Neuronal stem cell (in vitro differentiated cells): ENCODE measurements around the gene FKBP9.
"Not testable (repeated sequence)": the region's sequence is repeated elsewhere in the genome, so short reads cannot be mapped to it uniquely, and the experiment has no call there.

Experiments
- DNase-seq: peaks from one replicate; pipeline ENCODE4 v3.0.0-alpha.2; 2013; ENCODE audit warnings: low spot score
- H2AFZ ChIP-seq: one replicate; pipeline ENCODE4 v1.6.1; 2013; ENCODE audit warnings: mild to moderate bottlenecking, low read length, inconsistent platforms
- H2AK5ac ChIP-seq: 2 replicates; pipeline ENCODE4 v1.6.1; 2013; ENCODE audit warnings: low read depth, mild to moderate bottlenecking, inconsistent platforms, low read length, moderate library complexity, mixed read lengths
- H2BK120ac ChIP-seq: 2 replicates; pipeline ENCODE4 v1.6.1; 2013; ENCODE audit warnings: low read depth, mild to moderate bottlenecking, inconsistent platforms, low read length, moderate library complexity, mixed read lengths
- H2BK12ac ChIP-seq: one replicate; pipeline ENCODE4 v1.6.1; 2013; ENCODE audit warnings: low read length, inconsistent platforms
- H2BK15ac ChIP-seq: 2 replicates; pipeline ENCODE4 v1.6.1; 2013; ENCODE audit warnings: mild to moderate bottlenecking, low read length, inconsistent platforms, mixed read lengths
- H2BK5ac ChIP-seq: one replicate; pipeline ENCODE4 v1.6.1; 2013; ENCODE audit warnings: inconsistent platforms, mild to moderate bottlenecking, low read length, moderate library complexity
- H3K14ac ChIP-seq: one replicate; pipeline ENCODE4 v1.6.1; 2013; ENCODE audit warnings: low read length, inconsistent platforms
- H3K18ac ChIP-seq: 2 replicates; pipeline ENCODE4 v1.6.1; 2013; ENCODE audit warnings: low read length, inconsistent platforms
- H3K23ac ChIP-seq: 2 replicates; pipeline ENCODE4 v1.6.1; 2013; ENCODE audit warnings: low read depth, mild to moderate bottlenecking, mixed read lengths, low read length, inconsistent platforms; ENCODE audit not compliant: poor library complexity
- H3K27ac ChIP-seq: replicated peaks from 3 replicates; pipeline ENCODE4 v1.5.1; 2013; ENCODE audit warnings: low read length, inconsistent platforms
- H3K27me3 ChIP-seq, 3 experiments: 2 replicates each; pipeline ENCODE4 v1.6.1; 2013; ENCODE audit warnings: low read length in 3 of 3, mild to moderate bottlenecking in 2 of 3, inconsistent platforms in 1 of 3, low read depth in 1 of 3, mixed read lengths in 1 of 3, moderate library complexity in 1 of 3; ENCODE audit not compliant: control insufficient read depth in 3 of 3, insufficient read depth in 3 of 3
- H3K36me3 ChIP-seq, 2 donors: replicated peaks in 1 of 2; 2 replicates each; pipeline ENCODE4 v1.6.1; 2013; ENCODE audit warnings: low read length in 2 of 2; ENCODE audit not compliant: control insufficient read depth in 2 of 2, insufficient read depth in 2 of 2
- H3K4ac ChIP-seq: 2 replicates; pipeline ENCODE4 v1.6.1; 2013; ENCODE audit warnings: inconsistent platforms, mild to moderate bottlenecking, low read length, moderate library complexity
- H3K4me1 ChIP-seq, 2 donors: 1 replicate in 1 of 2; 2 replicates in 1 of 2; pipeline ENCODE4 v1.6.1; 2013; ENCODE audit warnings: low read length in 2 of 2, low read depth in 1 of 2; ENCODE audit not compliant: control insufficient read depth in 2 of 2, insufficient read depth in 1 of 2
- H3K4me2 ChIP-seq: one replicate; pipeline ENCODE4 v1.6.1; 2013; ENCODE audit warnings: mild to moderate bottlenecking, low read length, inconsistent platforms; ENCODE audit not compliant: insufficient read depth, poor library complexity, severe bottlenecking
- H3K4me3 ChIP-seq, 2 donors: 2 replicates each; pipeline ENCODE4 v1.5.1; 2013; ENCODE audit warnings: low read length in 2 of 2, mild to moderate bottlenecking in 2 of 2, inconsistent platforms in 1 of 2, moderate library complexity in 1 of 2
- H3K79me1 ChIP-seq: one replicate; pipeline ENCODE4 v1.6.1; 2013; ENCODE audit warnings: low read depth, mild to moderate bottlenecking, inconsistent platforms, low read length, moderate library complexity
- H3K9ac ChIP-seq: one replicate; pipeline ENCODE4 v1.6.1; 2013; ENCODE audit warnings: mild to moderate bottlenecking, low read depth, low read length, inconsistent platforms; ENCODE audit not compliant: poor library complexity
- H3K9me3 ChIP-seq, 2 donors: replicated peaks in 1 of 2; 2 replicates each; pipeline versions ENCODE3 to v1.6.1; 2013; ENCODE audit warnings: low read length in 2 of 2, mild to moderate bottlenecking in 2 of 2, inconsistent platforms in 1 of 2, low read depth in 1 of 2, mixed read lengths in 1 of 2, moderate library complexity in 1 of 2; ENCODE audit not compliant: control insufficient read depth in 2 of 2, insufficient read depth in 1 of 2
- H4K8ac ChIP-seq: one replicate; pipeline ENCODE4 v1.6.1; 2013; ENCODE audit warnings: low read depth, mild to moderate bottlenecking, inconsistent platforms, low read length, moderate library complexity
- H4K91ac ChIP-seq: one replicate; pipeline ENCODE4 v1.6.1; 2013; ENCODE audit warnings: low read length, low read depth, mild to moderate bottlenecking, inconsistent platforms; ENCODE audit not compliant: poor library complexity
- WGBS, 2 donors: extraction: QIAGEN DNeasy Blood & Tissue Kit; methylation state at CpG; one replicate each; pipeline ENCODE4 v1.1.7; 2013; ENCODE audit warnings: missing lambda C conversion rate in 2 of 2, mixed read lengths in 1 of 2; ENCODE audit not compliant: insufficient read length in 2 of 2, insufficient replicate concordance in 1 of 2; ENCODE audit errors: extremely low coverage in 2 of 2; 5-methylcytosine and 5-hydroxymethylcytosine counted together

Gene FKBP9

GRCh38 chr7:32948202-32948601 is 9.0 kb upstream of the FKBP9 start:
- WGBS, 2 donors: no CpG with 5 or more reads among the region's 4 CpGs
- Histone ChIP-seq H4K91ac (no peak overlapping the region), H4K8ac (no peak overlapping the region), H2BK15ac (no peak overlapping the region), H3K9ac (no peak overlapping the region), H3K4ac (no peak overlapping the region), H3K27me3 (no peaks in the 10 kb centered on the region), H2AK5ac (no peak overlapping the region), H3K4me3 (no peak overlapping the region), H3K4me1 (no peaks in the 10 kb centered on the region), H2BK12ac (no peak overlapping the region), H3K27ac (no peak overlapping the region), H3K79me1 (no peaks in the 10 kb centered on the region), H3K4me2 (no peak overlapping the region), H3K23ac (no peak overlapping the region), H2BK5ac (no peak overlapping the region), H3K14ac (no peak overlapping the region), H3K36me3 (no peaks in the 10 kb centered on the region), H2AFZ (no peak overlapping the region), H3K9me3 (peaks cover 2 to 21% of the 10 kb centered on the region in 2 donors), H3K18ac (peak overlapping the region; percentile 1), H2BK120ac (no peak overlapping the region)
- no peak for DNase-seq

GRCh38 chr7:32952876-32953275 is 4.4 kb upstream of the FKBP9 start:
- H2BK5ac ChIP-seq: no peak overlapping the region
- H4K8ac ChIP-seq: no peak overlapping the region
- H3K4me3 ChIP-seq: no peak overlapping the region
- H2BK15ac ChIP-seq: no peak overlapping the region
- H2AFZ ChIP-seq: no peak overlapping the region
- no peak overlapping the region for H2BK12ac ChIP-seq
- WGBS, 2 donors: no CpG with 5 or more reads among the region's 1 CpG
- peaks cover 0 to under 1% of the 10 kb centered on the region in 2 donors for H3K4me1 ChIP-seq
- H3K18ac ChIP-seq: no peak overlapping the region
- no peak overlapping the region for H3K27ac ChIP-seq
- no peak overlapping the region for H3K4me2 ChIP-seq
- H3K27me3 ChIP-seq: peaks cover 0 to 10% (median 0%) of the 10 kb centered on the region in 3 experiments
- peaks cover 0 to 20% of the 10 kb centered on the region in 2 donors for H3K9me3 ChIP-seq
- no peaks in the 10 kb centered on the region for H3K36me3 ChIP-seq
- no peak overlapping the region for H3K14ac ChIP-seq
- no peak overlapping the region for H3K4ac ChIP-seq
- no peak overlapping the region for H3K23ac ChIP-seq
- no peak overlapping the region for H4K91ac ChIP-seq
- H3K9ac ChIP-seq: no peak overlapping the region
- no peak overlapping the region for H2BK120ac ChIP-seq
- H2AK5ac ChIP-seq: no peak overlapping the region
- DNase-seq: no peak
- H3K79me1 ChIP-seq: no peaks in the 10 kb centered on the region

- H4K91ac ChIP-seq: no peak overlapping the region
- H3K18ac ChIP-seq: peak overlapping the region; percentile 95
- H3K27ac ChIP-seq: no peak overlapping the region
- no peak overlapping the region for H2AK5ac ChIP-seq
- no peak overlapping the region for H4K8ac ChIP-seq
- H2BK12ac ChIP-seq: peak overlapping the region; percentile 78
- H3K4me1 ChIP-seq: peaks cover 0 to 3% of the 10 kb centered on the region in 2 donors
- peak overlapping the region; percentile 83 for H3K4me2 ChIP-seq
- H2BK5ac ChIP-seq: no peak overlapping the region
- H3K36me3 ChIP-seq: no peaks in the 10 kb centered on the region
- peak overlapping the region; percentile 96 for H3K23ac ChIP-seq
- H3K14ac ChIP-seq: peak overlapping the region; percentile 11
- no CpG with 5 or more reads among the region's 26 CpGs for WGBS, 2 donors
- peaks cover 0 to 15% of the 10 kb centered on the region in 2 donors for H3K9me3 ChIP-seq
- peak overlapping the region; percentile 42 to 93 for H3K4me3 ChIP-seq
- peak overlapping the region; percentile 6 for H3K4ac ChIP-seq
- peaks cover 0 to 19% (median 0%) of the 10 kb centered on the region in 3 experiments for H3K27me3 ChIP-seq
- DNase-seq: no peak
- peak overlapping the region; percentile 91 for H2BK120ac ChIP-seq
- no peaks in the 10 kb centered on the region for H3K79me1 ChIP-seq
- peak overlapping the region; percentile 89 for H2AFZ ChIP-seq
- no peak overlapping the region for H2BK15ac ChIP-seq
- H3K9ac ChIP-seq: peak overlapping the region; percentile 94
Measured at GRCh38 chr7:32958046-32959025, 1.1 kb downstream of the FKBP9 start.

- H4K91ac ChIP-seq, H2BK5ac ChIP-seq, H2BK15ac ChIP-seq, H3K23ac ChIP-seq, H3K4me3 ChIP-seq, H3K36me3 ChIP-seq, H4K8ac ChIP-seq, H3K9ac ChIP-seq, H2BK12ac ChIP-seq, H3K4me1 ChIP-seq, H3K79me1 ChIP-seq, H3K27me3 ChIP-seq, H2BK120ac ChIP-seq, H2AFZ ChIP-seq, H3K9me3 ChIP-seq, H3K4me2 ChIP-seq, H2AK5ac ChIP-seq, H3K27ac ChIP-seq, H3K14ac ChIP-seq, H3K18ac ChIP-seq, H3K4ac ChIP-seq, DNase-seq: not testable (repeated sequence)
- WGBS, 2 donors: no CpG with 5 or more reads among the region's 5 CpGs
Measured at GRCh38 chr7:32963880-32964301, 6.7 kb downstream of the FKBP9 start.
